DLD1 (cell line): ENCODE measurements around the gene RPS6KA2.

Experiments
- in situ Hi-C: cut with HindIII; loops from 2 replicates; pipeline ENCODE4 v1.10.0; 2017; ENCODE audit warnings: low sequenced_read_pairs

RPS6KA2 gene

GRCh38 chr6:166578536-166579236 is 48.4 kb downstream of the RPS6KA2 start:
- in situ Hi-C loops: no loop called here

DNA sequence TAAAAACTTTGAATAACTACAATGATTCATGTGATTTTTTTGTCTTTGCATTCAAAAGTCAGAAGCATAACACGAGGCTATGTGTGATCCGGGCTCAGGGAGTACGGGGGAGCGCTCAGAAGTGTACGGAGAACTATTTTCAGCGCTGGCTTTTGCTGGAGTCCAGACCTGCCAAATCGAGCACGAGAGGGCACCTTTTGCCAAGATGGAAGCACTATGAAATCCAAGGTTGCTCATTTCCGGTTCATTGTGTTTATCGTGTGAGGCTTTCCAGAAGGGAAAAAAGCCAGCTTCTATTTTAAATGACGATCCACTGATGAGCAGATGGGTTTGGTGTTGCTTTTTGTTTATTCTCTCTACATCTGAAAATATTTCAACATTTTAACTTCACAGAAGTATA is 51.8 kb downstream of the RPS6KA2 start:
- in situ Hi-C loops: no loop called here

- in situ Hi-C loops: no loop called here
Measured at GRCh38 chr6:166573511-166574216, 53.4 kb downstream of the RPS6KA2 start.

DNA sequence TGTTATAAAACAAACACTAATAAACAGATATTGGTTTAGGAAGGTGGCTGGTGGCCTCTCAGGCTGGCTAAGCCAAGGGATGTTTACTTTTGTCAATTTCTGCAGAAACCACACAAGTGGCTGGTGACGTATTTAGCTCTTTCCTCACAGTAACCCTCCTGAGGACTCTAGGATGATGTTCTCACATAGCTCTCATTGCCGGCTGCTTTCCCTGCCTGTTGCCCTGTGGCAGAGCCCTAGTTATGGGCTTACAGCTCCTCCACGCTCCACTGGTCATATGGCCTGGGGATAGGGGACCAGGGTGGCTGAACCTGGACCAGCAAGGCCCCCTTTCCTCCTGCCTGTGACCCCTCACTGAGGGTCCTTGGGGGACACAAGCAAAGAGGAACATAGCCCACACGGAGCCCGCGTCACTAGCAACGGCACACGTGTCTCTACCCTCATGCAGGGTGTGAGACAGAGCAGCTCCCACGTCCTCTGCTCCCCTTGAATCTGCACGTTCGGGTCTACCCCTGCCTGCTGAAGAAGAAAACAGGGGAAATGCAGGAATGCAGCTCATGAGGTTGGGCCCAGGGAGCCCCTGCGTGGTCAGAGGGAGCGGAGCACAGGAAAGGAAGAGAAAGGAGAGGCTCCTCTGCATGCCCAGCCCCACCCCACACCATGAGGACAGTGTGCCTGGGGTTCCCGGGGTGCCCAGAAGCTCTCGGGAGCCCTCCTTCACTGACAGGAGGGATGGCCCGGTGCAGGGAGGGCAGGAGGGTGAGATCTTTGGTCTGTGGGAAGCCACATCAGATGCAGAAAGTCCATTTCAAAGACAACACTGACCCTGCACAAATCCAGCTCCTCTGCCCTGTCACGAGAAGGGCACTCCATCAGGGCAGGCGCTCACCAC is 54.4 kb downstream of the RPS6KA2 start:
- in situ Hi-C loops: no loop called here

DNA sequence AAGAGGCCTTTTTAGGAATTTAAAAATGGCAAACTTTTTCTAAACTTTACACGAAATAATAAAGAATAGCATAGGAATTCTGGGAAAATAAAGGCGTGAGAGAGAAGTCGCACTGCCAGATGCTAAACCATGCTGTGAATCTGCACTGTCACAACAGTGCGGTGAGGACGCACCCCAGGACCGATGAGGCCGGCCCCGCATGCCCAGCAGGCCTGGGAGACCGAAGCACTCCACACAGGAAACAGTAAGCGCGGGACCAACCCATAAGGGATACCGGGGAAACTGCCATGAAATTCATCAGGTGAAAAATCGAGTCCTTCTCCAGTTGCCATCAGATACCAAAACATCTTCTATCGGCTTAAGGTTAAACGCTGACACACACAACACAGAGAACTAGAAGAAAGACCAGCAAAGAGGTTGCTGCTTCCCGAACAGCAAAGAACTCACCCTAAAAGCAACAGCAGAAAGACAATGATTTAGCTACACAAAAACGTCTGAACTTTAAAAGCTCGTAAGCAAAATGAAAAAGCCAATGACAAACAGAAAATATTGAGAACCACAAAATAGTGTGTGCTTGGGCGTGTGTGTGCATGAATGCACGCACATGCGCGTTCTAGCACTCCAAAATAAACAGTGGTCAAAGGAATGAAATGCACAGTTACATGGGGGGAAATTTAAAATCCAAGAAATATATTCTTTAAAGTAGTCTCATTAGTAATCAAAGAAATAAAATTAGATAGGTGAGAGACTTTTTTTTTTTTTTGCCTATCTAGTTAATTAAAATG is 55.9 kb downstream of the RPS6KA2 start:
- in situ Hi-C loops: no loop called here

GRCh38 chr6:166569206-166569605 is 57.8 kb downstream of the RPS6KA2 start:
- in situ Hi-C loops: no loop called here

DNA sequence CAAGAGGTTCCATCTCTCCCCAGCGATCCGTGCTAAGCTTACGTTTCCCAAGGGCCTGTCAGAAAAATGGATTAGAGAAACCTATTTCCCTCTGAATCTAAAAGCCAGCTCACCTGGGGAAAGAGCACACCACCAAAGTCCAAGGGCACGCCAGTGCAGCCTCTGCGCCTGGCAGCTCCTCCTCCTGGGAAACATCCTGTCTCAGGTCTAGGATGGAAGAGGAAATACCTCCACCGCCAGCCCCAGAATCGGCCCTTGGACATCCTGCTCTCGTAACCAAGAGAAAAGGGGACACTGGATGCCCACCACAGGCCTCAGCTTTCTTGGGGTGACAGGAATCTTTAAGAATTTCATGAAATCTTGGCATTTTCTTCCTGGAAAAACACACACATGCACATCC is 59.2 kb downstream of the RPS6KA2 start:
- in situ Hi-C loops: no loop called here

- in situ Hi-C loops: no loop called here
Measured at GRCh38 chr6:166567107-166567506, 59.9 kb downstream of the RPS6KA2 start.

- in situ Hi-C loops: no loop called here
Measured at GRCh38 chr6:166566026-166567011, 60.7 kb downstream of the RPS6KA2 start.

DNA sequence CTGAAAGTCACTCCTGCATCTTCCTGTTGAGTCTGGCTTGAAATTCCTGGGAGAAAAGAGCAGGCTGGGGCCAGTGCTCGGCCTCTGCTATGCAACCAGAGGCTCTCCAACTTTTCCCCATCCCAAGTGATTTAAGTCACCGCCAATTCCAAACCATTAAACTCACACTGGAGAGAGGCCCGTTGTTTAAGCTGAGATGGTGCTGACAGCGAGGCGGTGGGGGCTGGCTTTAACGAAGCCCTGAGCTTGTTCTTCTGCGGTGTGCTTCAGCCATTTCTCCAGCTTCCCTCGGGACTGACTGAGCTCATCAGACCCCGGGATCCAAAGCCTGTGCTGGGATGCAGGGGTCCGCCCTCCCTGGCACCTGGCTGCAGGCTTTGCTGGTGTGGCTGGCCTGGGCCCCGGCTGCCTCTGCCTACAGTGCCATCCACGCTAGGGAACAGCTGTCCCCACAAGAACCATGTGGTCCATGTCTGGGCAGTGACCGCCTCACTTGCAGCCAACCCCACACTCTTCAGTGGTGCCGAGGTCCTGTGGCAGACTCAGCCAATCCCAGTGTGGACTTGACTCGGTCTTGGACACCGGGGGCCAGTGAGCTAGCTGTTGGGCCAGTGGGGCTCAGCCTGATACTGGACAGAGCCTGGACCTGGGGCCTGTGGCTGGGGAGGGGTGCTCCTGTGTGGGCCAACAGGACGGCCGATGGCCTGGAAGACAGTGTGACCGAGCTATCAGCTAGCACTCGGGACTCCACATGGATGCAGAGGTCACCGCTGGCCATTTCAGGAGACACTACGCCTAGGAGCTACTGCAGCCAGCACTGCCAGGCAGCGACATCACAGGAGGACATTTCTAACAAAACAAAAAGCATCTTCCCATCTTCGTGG is 61.7 kb downstream of the RPS6KA2 start:
- in situ Hi-C loops: no loop called here

DNA sequence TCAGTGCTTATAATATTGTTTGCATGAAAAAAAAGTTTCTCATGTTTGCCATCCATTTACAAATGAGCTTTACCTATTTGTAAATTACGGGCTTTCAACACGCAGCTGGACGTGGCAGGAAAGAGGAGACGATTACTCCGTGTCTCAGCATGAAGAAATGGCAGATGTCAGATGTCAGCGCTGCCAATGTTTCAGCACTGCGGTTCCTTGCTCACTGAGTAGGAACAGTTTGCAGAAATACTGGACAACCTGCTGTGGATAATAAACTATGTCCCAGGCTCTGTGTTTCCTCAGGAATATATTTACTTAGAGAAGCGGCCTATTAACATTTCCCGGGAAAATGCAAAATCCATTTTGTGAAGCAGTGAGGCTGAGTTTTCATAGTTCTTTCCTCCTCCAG is 63.2 kb downstream of the RPS6KA2 start:
- in situ Hi-C loops: no loop called here

- in situ Hi-C loops: no loop called here
Measured at GRCh38 chr6:166563200-166563599, 63.9 kb downstream of the RPS6KA2 start.

DNA sequence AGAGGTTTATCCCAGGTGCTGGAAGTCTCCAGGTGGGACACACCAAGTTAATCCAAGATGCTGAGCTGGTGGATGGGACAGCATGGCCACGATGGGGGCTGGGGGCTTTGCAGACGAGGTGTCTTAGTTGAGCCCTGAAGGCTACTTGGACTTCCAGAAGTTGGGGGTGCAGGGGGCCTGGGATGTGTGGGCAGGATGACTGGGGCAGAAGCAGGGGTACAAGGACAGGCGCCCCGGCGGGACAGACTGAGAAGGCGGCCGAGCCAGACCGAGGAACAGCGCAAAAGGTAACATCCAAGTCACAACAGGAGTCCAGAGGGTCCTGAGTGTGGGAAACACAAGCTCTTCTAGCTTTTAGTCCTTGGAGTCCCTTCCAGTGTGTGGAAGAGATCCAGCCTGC is 64.3 kb downstream of the RPS6KA2 start:
- in situ Hi-C loops: no loop called here

GRCh38 chr6:166561771-166562359 is 65.2 kb downstream of the RPS6KA2 start:
- in situ Hi-C loops: no loop called here

- in situ Hi-C loops: no loop called here
Measured at GRCh38 chr6:166560222-166560621, 66.8 kb downstream of the RPS6KA2 start.

DNA sequence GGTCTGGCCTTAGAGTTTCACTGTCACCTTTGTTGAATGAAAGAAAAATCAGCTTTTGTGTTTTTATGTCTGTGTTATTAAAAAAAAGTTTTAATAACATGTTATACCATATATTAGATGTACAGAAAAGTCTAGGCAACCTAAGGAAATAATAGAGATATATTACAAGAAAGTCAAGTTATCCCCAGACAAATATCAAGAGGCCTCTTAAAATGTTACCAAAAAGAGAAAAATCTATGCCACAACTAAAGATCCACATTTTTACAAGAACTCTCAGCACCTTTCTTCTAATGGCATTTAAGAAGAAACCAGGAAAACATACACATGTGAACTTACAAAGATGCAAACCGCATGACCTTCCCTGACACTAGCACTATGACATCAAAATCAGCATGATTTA is 67.4 kb downstream of the RPS6KA2 start:
- in situ Hi-C loops: no loop called here

- in situ Hi-C loops: no loop called here
Measured at GRCh38 chr6:166559211-166559610, 67.8 kb downstream of the RPS6KA2 start.
